Keratinocyte (primary cell): ENCODE data around the gene NOS1. TPM values are rescaled to one million over a fixed set of nuclear protein-coding genes. Genes with fewer than 3 reads are reported as not detected.

Source experiments
- DNase-seq: peaks from one replicate; pipeline ENCODE4 v3.0.0-alpha.2; 2011; ENCODE audit warnings: low read depth, missing footprints, low spot score
- FAIRE-seq: peaks from 2 replicates; lab custom pipeline; 2011; peaks lifted over from hg19 to GRCh38; lab: Jason Lieb, UNC
- H2AFZ ChIP-seq: 2 replicates; pipeline ENCODE4 v1.6.0; 2012; ENCODE audit warnings: low read length, control low read depth, inconsistent platforms; ENCODE audit not compliant: control insufficient read depth
- H3K27ac ChIP-seq: 2 replicates; pipeline ENCODE4 v1.5.1; 2011; ENCODE audit warnings: low read length; ENCODE audit not compliant: control insufficient read depth, insufficient read depth
- H3K27me3 ChIP-seq: 3 replicates; pipeline ENCODE4 v1.6.0; 2011; ENCODE audit warnings: low read length; ENCODE audit not compliant: control insufficient read depth, insufficient read depth; ENCODE audit errors: extremely low read depth
- H3K36me3 ChIP-seq, 2 experiments: 2 replicates in 1 of 2; 3 replicates in 1 of 2; pipeline ENCODE4 v1.5.1; 2011; ENCODE audit warnings: low read length in 2 of 2, mild to moderate bottlenecking in 1 of 2; ENCODE audit not compliant: control insufficient read depth in 2 of 2, insufficient read depth in 2 of 2; ENCODE audit errors: extremely low read depth in 1 of 2
- H3K4me1 ChIP-seq: 3 replicates; pipeline ENCODE4 v1.5.1; 2011; ENCODE audit warnings: low read length; ENCODE audit not compliant: control insufficient read depth, insufficient read depth; ENCODE audit errors: extremely low read depth
- H3K4me2 ChIP-seq: 3 replicates; pipeline ENCODE4 v1.6.0; 2011; ENCODE audit warnings: low read depth, low read length; ENCODE audit not compliant: control insufficient read depth, insufficient read depth; ENCODE audit errors: extremely low read depth
- H3K4me3 ChIP-seq, 3 experiments: fragments of 200-600 bp in 1 of 3; sonication (generic) in 1 of 3; 2 replicates in 2 of 3; 3 replicates in 1 of 3; pipeline ENCODE4 v1.5.1; 2011 to 2016; ENCODE audit warnings: low read length in 3 of 3, mild to moderate bottlenecking in 3 of 3, control low read depth in 2 of 3, inconsistent platforms in 1 of 3, low read depth in 1 of 3, mixed read lengths in 1 of 3, mixed run types in 1 of 3, moderate library complexity in 1 of 3; ENCODE audit not compliant: control insufficient read depth in 2 of 3, insufficient read depth in 2 of 3; ENCODE audit errors: extremely low read depth in 1 of 3
- H3K79me2 ChIP-seq: 2 replicates; pipeline ENCODE4 v1.6.0; 2012; ENCODE audit warnings: low read length; ENCODE audit not compliant: control insufficient read depth, insufficient read depth
- H3K9ac ChIP-seq: 3 replicates; pipeline ENCODE4 v1.6.0; 2011; ENCODE audit warnings: low read length; ENCODE audit not compliant: control insufficient read depth, insufficient read depth; ENCODE audit errors: extremely low read depth
- H3K9me1 ChIP-seq: 3 replicates; pipeline ENCODE4 v1.6.0; 2011; ENCODE audit warnings: low read length; ENCODE audit not compliant: control insufficient read depth, insufficient read depth; ENCODE audit errors: extremely low read depth
- H3K9me3 ChIP-seq: 2 replicates; pipeline ENCODE4 v1.5.1; 2012; ENCODE audit warnings: low read depth, low read length; ENCODE audit not compliant: control insufficient read depth
- H4K20me1 ChIP-seq: 3 replicates; pipeline ENCODE4 v1.6.0; 2011; ENCODE audit warnings: low read length; ENCODE audit not compliant: control insufficient read depth, insufficient read depth; ENCODE audit errors: extremely low read depth
- CTCF ChIP-seq, 3 experiments: IDR thresholded peaks in 1 of 3; conservative IDR thresholded peaks in 1 of 3; optimal IDR thresholded peaks in 1 of 3; 2 replicates in 2 of 3; 3 replicates in 1 of 3; pipeline versions ENCODE3 to v1.5.1; 2011; ENCODE audit warnings: low read length in 3 of 3, mild to moderate bottlenecking in 3 of 3, moderate library complexity in 2 of 3, control low read depth in 1 of 3, inconsistent platforms in 1 of 3; ENCODE audit not compliant: insufficient read depth in 2 of 3; ENCODE audit errors: extremely low read depth in 1 of 3
- EZH2 ChIP-seq: IDR thresholded peaks from one replicate; pipeline ENCODE4 v1.6.1; 2012; ENCODE audit warnings: inconsistent platforms, mild to moderate bottlenecking, low read length, moderate library complexity
- dilution Hi-C: fragments of 300-500 bp; cut with MboI; formaldehyde crosslinking; loops from one replicate; pipeline ENCODE4 v1.7.0; 2020; ENCODE audit warnings: low sequenced_read_pairs; ENCODE audit not compliant: extremely low pct_ligation_motif_present
- polyA plus RNA-seq, 5 experiments: library from polyadenylated mRNA; depleted of rRNA in 3 of 5; stranded (reverse) in 3 of 5; stranded (forward) in 1 of 5; unstranded in 1 of 5; fragments of >200 nt; gene quantifications; 1 replicate in 1 of 5; 2 replicates in 3 of 5; 3 replicates in 1 of 5; pipeline versions ENCODE4 v1.2.1 to v1.2.3, GENCODE V29; 2011 to 2012; ENCODE audit warnings: missing spikeins in 2 of 5, low read depth in 1 of 5, low replicate concordance in 1 of 5

Gene NOS1
- polyA plus RNA-seq, 1 donor (not counting 4 experiments of a cell fraction or from before 2014, with no cell fraction given) = 5.6 TPM

- Histone ChIP-seq H3K4me3 (no peak overlapping the region), H3K27ac (no peak overlapping the region), H2AFZ (no peak overlapping the region), H3K36me3 (peaks cover 0 to 26% of the 10 kb centered on the region in 2 experiments), H3K4me1 (no peaks in the 10 kb centered on the region), H3K9me1 (no peaks in the 10 kb centered on the region), H3K27me3 (no peaks in the 10 kb centered on the region), H3K4me2 (no peak overlapping the region), H3K79me2 (no peaks in the 10 kb centered on the region), H4K20me1 (no peaks in the 10 kb centered on the region), H3K9ac (no peak overlapping the region), H3K9me3 (no peaks in the 10 kb centered on the region)
- FAIRE-seq = no peak
- dilution Hi-C loops = no loop called here
- no peak for TF ChIP-seq EZH2
- TF ChIP-seq CTCF (optimal IDR thresholded peaks at IDR 0.05 in 1 of 3, IDR thresholded peaks at IDR 0.05 in 1 of 3, conservative IDR thresholded peaks at IDR 0.05 in 1 of 3; ENCODE audit: extremely low read depth in 1 of 3, insufficient read depth in 2 of 3, low read length in 3 of 3) = no peak
- DNase-seq = no peak
Observed at GRCh38 chr12:117214797-117215196, 146.6 kb downstream of the NOS1 start.

GRCh38 chr12:117213295-117213808 lies 148.1 kb downstream of the NOS1 start:
- no peaks in the 10 kb centered on the region for H3K9me1 ChIP-seq
- H3K36me3 ChIP-seq = peaks cover 0 to 19% of the 10 kb centered on the region in 2 experiments
- FAIRE-seq (no peak), DNase-seq (no peak)
- no peaks in the 10 kb centered on the region for H3K4me1 ChIP-seq
- no peaks in the 10 kb centered on the region for H3K9me3 ChIP-seq
- no peak overlapping the region for H3K9ac ChIP-seq
- dilution Hi-C loops = no loop called here
- no peak overlapping the region for H3K27ac ChIP-seq
- no peaks in the 10 kb centered on the region for H4K20me1 ChIP-seq
- H3K4me3 ChIP-seq = no peak overlapping the region
- H3K27me3 ChIP-seq = no peaks in the 10 kb centered on the region
- H2AFZ ChIP-seq = no peak overlapping the region
- no peak overlapping the region for H3K4me2 ChIP-seq
- no peak for TF ChIP-seq EZH2
- H3K79me2 ChIP-seq = no peaks in the 10 kb centered on the region
